PC-3 (cell line): Measurements from ENCODE around the gene GLB1L2.

Source experiments
- EZH2 ChIP-seq: fragments of 300-600 bp; sonication (generic); IDR thresholded peaks from one replicate; pipeline ENCODE4 v1.6.1; 2017; ENCODE audit warnings: antibody characterized with exemption, mild to moderate bottlenecking, low read length; ENCODE audit not compliant: unreplicated experiment
- EZH2phosphoT487 ChIP-seq: fragments of 300-600 bp; sonication (generic); IDR thresholded peaks from 2 replicates; pipeline ENCODE4 v1.6.1; 2018; ENCODE audit warnings: mild to moderate bottlenecking, antibody characterized with exemption, low read length, borderline replicate concordance
- TF ChIP-seq, protein P1 (sequence below): fragments of 300-600 bp; sonication (generic); conservative IDR thresholded peaks from 2 replicates; pipeline ENCODE4 v1.5.1; 2017; ENCODE audit warnings: antibody characterized with exemption, low read depth, mild to moderate bottlenecking, low read length

DNA sequence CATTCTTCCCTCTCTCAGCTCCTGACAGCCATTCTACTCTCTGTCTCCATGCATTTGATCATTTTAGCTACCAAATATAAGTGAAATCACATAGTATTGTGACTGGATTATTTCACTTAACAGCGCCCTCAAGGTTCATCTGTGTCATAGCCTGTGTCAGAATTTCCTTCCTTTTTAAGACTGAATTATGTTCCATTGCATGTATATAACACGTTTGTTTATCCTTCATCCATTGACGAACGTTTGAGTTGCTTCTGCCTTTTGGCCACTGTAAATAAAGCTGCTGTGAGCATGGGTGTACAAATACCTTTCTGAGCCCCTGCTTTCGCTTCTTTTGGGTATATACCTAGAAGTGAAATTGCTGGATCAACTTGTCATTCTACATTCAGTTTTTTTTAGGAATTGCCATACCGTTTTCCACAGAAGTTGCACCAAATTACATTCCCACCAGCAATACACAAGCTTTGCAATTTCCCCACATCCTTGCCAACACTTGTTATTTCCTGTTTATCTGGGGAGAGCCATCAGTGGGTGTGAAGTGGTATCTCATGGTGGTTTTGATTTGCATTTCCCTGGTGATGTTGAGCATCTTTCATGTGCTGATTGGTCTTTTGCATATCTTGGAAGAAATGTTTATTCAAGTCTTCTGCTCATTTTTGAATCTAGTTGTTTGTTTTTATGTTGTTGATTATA, 17.5 kb downstream of the GLB1L2 start:
- TF ChIP-seq, protein P1, sequence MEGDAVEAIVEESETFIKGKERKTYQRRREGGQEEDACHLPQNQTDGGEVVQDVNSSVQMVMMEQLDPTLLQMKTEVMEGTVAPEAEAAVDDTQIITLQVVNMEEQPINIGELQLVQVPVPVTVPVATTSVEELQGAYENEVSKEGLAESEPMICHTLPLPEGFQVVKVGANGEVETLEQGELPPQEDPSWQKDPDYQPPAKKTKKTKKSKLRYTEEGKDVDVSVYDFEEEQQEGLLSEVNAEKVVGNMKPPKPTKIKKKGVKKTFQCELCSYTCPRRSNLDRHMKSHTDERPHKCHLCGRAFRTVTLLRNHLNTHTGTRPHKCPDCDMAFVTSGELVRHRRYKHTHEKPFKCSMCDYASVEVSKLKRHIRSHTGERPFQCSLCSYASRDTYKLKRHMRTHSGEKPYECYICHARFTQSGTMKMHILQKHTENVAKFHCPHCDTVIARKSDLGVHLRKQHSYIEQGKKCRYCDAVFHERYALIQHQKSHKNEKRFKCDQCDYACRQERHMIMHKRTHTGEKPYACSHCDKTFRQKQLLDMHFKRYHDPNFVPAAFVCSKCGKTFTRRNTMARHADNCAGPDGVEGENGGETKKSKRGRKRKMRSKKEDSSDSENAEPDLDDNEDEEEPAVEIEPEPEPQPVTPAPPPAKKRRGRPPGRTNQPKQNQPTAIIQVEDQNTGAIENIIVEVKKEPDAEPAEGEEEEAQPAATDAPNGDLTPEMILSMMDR = no peak
- TF ChIP-seq EZH2phosphoT487 (no peak), EZH2 (no peak)
